Activated CD4-positive, alpha-beta memory T cell treated with anti-CD3 and anti-CD28 coated beads, Interleukin-2, amount 10 ng/mL, durations not matched to agents 7 days and 5 days (primary cell): Measurements from ENCODE around the gene AHDC1. TPM values are rescaled to one million over a fixed set of nuclear protein-coding genes. Genes with fewer than 3 reads are reported as not detected.
"Not testable (repeated sequence)": the region's sequence is repeated elsewhere in the genome, so short reads cannot be mapped to it uniquely, and the experiment has no call there.

Experiments used
- CTCF ChIA-PET: fragments of 350-600 bp; sonication (Branson Sonifier 250); formaldehyde crosslinking; loops from one replicate; lab custom pipeline; 2021; ENCODE audit warnings: antibody characterized with exemption, inconsistent platforms; lab: Charles Lee
- POLR2A ChIA-PET: fragments of 350-600 bp; sonication (Branson Sonifier 250); formaldehyde crosslinking; loops from one replicate; lab custom pipeline; 2021; ENCODE audit warnings: antibody characterized with exemption; lab: Charles Lee
- DNase-seq: peaks from one replicate; pipeline ENCODE4 v3.0.0-alpha.2; 2020
- H3K27ac Mint-ChIP-seq: one replicate; pipeline ENCODE4 v1.8.0; 2021; ENCODE audit warnings: mild to moderate bottlenecking, mixed read lengths
- H3K27me3 Mint-ChIP-seq: one replicate; pipeline ENCODE4 v1.8.0; 2021; ENCODE audit warnings: mixed read lengths
- H3K36me3 Mint-ChIP-seq: one replicate; pipeline ENCODE4 v1.8.0; 2021; ENCODE audit warnings: low read depth, mixed read lengths
- H3K4me1 Mint-ChIP-seq: one replicate; pipeline ENCODE4 v1.8.0; 2021; ENCODE audit warnings: mixed read lengths
- H3K4me3 Mint-ChIP-seq: one replicate; pipeline ENCODE4 v1.8.0; 2021; ENCODE audit warnings: mild to moderate bottlenecking, mixed read lengths
- H3K9me3 Mint-ChIP-seq: one replicate; pipeline ENCODE4 v1.8.0; 2021; ENCODE audit warnings: mixed read lengths
- total RNA-seq, 2 experiments: library from RNA; stranded (reverse); gene quantifications; one replicate each; pipeline ENCODE4 v1.2.3, GENCODE V29; 2021

Gene AHDC1
- total RNA-seq, 2 experiments from 2014 or later: 16.9 to 18.9 TPM

DNA sequence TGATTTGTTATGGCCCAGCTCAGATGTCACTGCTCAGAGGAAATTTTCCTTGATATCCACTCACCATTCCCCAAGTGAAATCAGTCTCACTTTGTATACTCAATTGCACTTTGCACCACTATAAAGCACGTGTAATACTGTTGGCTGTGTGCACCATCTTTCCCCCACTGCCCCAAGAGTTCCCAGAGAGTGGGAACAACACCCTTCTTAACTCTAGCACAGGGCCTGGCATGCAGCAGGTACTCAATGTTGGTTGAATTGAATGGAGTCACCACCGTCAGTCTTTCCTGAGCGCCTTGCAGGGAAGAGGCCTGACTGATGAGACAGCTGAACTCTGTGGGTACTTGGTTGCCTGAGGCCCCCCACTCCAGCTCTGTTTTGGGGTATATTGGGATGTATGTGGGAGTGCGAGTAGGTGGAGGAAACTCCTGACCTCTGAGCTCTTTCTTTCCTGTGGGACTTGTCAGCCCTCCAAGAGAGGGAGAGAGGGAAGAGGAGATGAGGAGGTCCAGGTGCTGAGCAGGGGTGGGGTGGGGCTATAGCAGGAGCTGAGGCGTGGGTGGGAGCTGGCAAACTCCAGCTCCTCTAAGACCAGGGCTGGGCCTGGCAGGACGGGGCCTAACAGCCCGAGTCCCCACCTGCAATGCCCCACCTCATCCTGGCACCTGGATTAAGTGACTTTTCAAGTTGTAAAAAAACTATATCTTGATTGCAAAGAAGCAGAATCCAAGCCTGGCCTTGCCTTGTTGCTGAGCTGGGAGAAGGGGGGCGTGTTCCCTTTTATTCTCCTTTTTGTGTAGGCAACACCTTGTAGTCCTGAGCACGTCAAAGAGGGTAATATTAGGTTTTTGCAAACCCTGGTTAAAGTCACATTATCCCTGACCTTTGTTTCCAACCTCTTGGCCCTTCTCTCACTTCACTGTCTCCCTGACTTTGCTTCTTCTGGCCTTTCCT lies 94.5 kb downstream of the AHDC1 start:
- ChIA-PET CTCF (interaction anchor here (0.6 kb wide), 1 partner anchor 113 kb away, joined by 4 read pairs; no protein-coding TSS in a partner anchor), POLR2A (interaction anchor here (1.3 to 1.5 kb wide), 2 partner anchors 19 to 47 kb away, joined by 3 to 8 read pairs; partner anchors contain the start of gene WASF2)
- H3K27me3 Mint-ChIP-seq: no peaks in the 10 kb centered on the region
- H3K4me1 Mint-ChIP-seq: no peaks in the 10 kb centered on the region
- no peaks in the 10 kb centered on the region for H3K9me3 Mint-ChIP-seq
- DNase-seq: no peak
- no peak overlapping the region for H3K4me3 Mint-ChIP-seq
- H3K36me3 Mint-ChIP-seq: no peaks in the 10 kb centered on the region
- H3K27ac Mint-ChIP-seq: no peak overlapping the region

DNA sequence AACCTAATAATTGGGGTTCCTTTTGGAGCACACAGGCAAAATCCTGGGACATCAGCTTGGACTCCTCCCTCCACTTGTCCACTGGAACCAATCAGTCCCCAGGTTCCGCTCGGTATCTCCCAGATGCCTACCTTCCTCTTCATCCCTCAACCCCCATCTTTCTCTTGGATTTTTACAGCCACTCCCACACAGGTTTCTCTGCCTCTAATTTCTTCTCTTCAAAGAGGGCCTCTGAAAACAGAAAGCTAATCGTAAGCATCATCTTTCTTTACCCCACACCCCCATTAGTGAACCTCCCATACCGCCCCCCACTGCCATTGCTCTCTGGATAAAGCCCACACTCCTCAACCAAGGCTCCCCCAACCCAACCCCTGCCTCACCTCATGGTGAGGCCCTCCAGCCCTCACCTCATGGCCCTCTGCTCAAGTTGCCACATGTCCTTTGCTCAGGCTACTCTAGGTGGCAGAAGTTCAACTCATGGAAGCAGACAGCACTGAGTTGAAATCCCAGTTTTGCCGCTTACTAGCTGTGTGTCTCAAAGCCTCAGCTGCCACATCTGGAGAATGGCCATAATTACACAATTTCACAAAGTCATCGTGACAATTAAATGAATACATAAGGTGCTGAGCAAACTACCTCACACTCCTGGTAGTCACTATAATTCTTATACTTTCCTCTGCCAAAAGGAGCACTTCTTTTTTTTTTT lies 95.8 kb downstream of the AHDC1 start:
- Mint-ChIP-seq H3K9me3 (no peaks in the 10 kb centered on the region), H3K4me3 (no peak overlapping the region), H3K4me1 (no peaks in the 10 kb centered on the region), H3K27me3 (no peaks in the 10 kb centered on the region), H3K36me3 (no peaks in the 10 kb centered on the region), H3K27ac (no peak overlapping the region)
- ChIA-PET POLR2A (interaction anchor here (1.3 to 1.5 kb wide), 2 partner anchors 18 to 49 kb away, joined by 3 to 8 read pairs; partner anchors contain the start of gene WASF2), CTCF (interaction anchor here (0.9 to 1.2 kb wide), 2 partner anchors 15 to 18 kb away, joined by 3 read pairs; partner anchors contain the start of gene WASF2)
- no peak for DNase-seq

DNA sequence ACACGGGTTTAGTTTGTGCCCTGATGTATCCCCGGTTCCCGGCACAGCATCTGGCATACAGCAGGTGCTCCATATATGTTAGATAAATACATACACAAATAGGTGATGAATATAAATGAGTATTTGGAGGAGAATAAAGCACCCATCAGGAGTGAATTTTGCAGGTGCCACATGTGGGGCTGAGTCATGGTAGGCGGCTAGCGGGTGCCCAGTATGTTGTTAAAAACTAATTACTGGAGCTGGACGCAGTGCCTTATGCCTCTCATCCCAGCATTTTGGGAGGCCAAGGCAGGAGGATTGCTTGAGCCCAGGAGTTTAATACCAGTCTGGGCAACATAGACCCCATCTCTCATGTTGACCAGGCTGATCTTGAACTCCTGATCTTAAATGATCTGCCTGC lies 97.2 kb downstream of the AHDC1 start:
- Mint-ChIP-seq H3K36me3 (no peaks in the 10 kb centered on the region), H3K9me3 (no peaks in the 10 kb centered on the region), H3K27me3 (no peaks in the 10 kb centered on the region), H3K27ac (no peak overlapping the region), H3K4me1 (no peaks in the 10 kb centered on the region), H3K4me3 (no peak overlapping the region)
- ChIA-PET CTCF (interaction anchor here (1.2 to 1.3 kb wide), 2 partner anchors 50 to 52 kb away, joined by 3 to 4 read pairs; no protein-coding TSS in a partner anchor), POLR2A (interaction anchor here (1.3 kb wide), 1 partner anchor 15 kb away, joined by 3 read pairs; no protein-coding TSS in a partner anchor)
- DNase-seq: no peak

DNA sequence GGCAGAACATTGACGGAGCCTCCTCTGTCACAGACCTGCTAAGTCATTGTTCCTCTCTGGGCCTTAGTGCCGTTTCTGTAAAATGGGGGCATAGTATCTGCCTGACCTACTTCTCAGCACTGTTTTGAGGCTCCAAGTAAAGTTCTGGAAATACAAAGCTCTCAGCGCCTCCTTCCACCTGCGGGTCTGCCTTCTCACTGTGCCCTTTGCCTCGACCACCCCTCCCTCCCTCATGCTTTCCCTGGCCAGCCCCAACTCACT lies 98.6 kb downstream of the AHDC1 start:
- no peak for DNase-seq

DNA sequence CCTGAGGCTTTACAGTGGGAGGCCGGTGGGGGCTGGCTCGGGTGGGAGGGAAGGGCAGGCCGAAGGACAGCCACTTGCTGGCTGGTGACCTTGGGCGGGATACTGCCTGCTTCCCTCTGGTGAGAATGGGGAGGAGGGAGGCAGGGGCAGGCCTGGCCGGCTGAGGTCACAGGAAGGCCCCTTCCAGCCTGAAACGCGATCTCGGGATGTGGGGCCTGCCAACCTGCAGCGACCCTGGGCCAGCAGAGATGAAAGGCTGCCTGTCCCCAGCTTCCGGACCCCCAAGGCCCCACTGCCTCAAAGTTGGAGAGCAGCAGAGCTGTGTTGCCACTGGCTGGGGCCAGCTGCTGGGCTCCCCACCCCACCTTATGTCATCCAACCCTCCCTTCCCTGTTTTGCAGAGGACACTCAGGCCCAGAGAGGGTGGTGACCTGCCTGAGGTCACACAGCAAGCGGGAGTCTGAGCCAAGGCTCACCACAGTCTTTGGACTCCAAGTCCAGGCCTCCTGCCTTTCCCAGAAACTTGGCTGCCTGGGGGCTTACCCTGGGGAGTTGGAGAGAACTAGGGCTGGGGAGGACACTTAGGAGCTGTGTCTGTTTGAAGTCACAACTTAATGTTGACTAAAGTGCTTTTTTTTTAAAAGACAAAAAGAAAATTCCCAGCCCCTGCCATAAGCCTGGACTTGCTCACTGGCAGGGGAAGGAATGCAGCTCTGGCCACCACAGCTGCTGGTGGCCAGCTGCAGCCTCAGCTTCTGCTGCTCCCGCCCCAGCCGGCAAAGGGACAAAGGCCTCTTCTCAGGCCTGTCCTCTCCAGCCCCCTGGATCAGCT lies 99.1 kb downstream of the AHDC1 start:
- CTCF ChIA-PET: interaction anchor here (1.2 kb wide), 1 partner anchor 11 kb away, joined by 4 read pairs; no protein-coding TSS in a partner anchor

More for the DNA sequence above, 98.6 kb downstream of the AHDC1 start:
- ChIA-PET POLR2A (interaction anchor here (1.4 kb wide), 1 partner anchor 15 kb away, joined by 4 read pairs; the partner anchor contains the start of gene WASF2), CTCF (interaction anchor here (1.2 to 1.3 kb wide), 2 partner anchors 10 to 51 kb away, joined by 3 to 4 read pairs; no protein-coding TSS in a partner anchor)
- H3K27me3 Mint-ChIP-seq: no peaks in the 10 kb centered on the region
- H3K4me1 Mint-ChIP-seq: no peaks in the 10 kb centered on the region
- H3K9me3 Mint-ChIP-seq: no peaks in the 10 kb centered on the region
- H3K4me3 Mint-ChIP-seq: no peak overlapping the region
- H3K27ac Mint-ChIP-seq: no peak overlapping the region
- no peaks in the 10 kb centered on the region for H3K36me3 Mint-ChIP-seq

DNA sequence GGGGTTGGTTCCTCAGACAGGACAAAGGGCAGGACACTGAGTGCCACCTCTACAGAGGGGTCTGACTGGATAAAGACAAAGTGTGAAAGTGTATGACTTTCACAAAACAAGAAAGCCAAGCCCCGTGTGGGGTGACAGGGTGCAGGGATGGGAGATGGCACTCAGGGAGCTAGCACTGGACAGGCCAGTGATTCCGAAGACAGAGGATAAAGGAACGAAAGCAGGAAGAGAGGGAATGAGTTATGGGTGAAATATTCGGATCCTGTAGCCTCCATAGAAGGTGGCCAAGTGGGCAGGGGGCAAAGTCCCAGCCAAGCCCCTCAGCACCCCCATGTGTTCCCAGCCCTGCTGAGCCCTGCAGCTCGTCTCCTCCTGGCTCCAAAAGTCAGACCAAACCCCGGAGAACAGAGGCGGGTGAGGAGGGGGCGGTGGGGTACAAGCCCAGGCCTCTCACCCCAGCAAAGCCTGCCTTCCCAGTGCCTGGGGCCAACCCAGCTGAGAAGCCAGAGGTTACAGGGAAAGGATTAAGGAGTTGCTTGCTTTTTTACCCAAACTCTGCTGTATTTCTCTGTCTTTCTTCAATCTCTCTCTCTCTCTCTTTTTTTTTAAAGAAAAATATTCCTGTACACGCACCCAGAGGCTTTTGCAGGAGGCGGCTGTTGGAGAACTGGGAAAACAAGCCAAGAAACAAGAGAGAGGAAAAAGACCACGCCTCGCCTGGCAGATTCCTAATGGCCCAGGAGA lies 99.9 kb downstream of the AHDC1 start:
- no peak overlapping the region for H3K4me3 Mint-ChIP-seq
- DNase-seq: no peak
- CTCF ChIA-PET: no interaction called here
- H3K9me3 Mint-ChIP-seq: no peaks in the 10 kb centered on the region
- H3K4me1 Mint-ChIP-seq: no peaks in the 10 kb centered on the region
- no peak overlapping the region for H3K27ac Mint-ChIP-seq
- H3K27me3 Mint-ChIP-seq: no peaks in the 10 kb centered on the region
- H3K36me3 Mint-ChIP-seq: no peaks in the 10 kb centered on the region
- POLR2A ChIA-PET: no interaction called here

More for the DNA sequence above, 99.1 kb downstream of the AHDC1 start:
- Mint-ChIP-seq H3K9me3 (no peaks in the 10 kb centered on the region), H3K27me3 (no peaks in the 10 kb centered on the region), H3K4me3 (no peak overlapping the region), H3K36me3 (no peaks in the 10 kb centered on the region), H3K4me1 (no peaks in the 10 kb centered on the region), H3K27ac (no peak overlapping the region)
- POLR2A ChIA-PET: interaction anchor here (1.4 kb wide), 1 partner anchor 15 kb away, joined by 4 read pairs; the partner anchor contains the start of gene WASF2
- DNase-seq: no peak

DNA sequence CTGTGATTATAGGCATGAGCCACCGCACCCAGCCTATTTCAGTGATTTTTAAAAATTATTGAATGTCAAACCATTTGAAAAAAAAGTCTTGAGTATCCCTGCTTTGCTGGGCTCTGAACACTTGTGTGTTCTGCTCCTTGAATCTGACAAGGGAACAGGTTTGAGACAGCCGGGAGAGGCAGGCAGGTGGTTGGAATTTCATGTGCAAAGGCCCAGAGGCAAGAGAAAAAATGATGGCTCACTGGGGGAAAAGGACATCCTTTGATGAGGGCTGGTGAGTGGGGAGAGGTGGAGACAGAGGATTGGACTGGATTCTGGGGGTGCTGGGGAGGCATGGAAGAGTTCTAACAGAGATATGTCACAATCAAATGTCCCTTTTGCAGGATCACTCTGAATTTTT lies 100.9 kb downstream of the AHDC1 start:
- Mint-ChIP-seq H3K4me1 (no peaks in the 10 kb centered on the region), H3K27ac (no peak overlapping the region), H3K36me3 (no peaks in the 10 kb centered on the region), H3K9me3 (no peaks in the 10 kb centered on the region), H3K4me3 (no peak overlapping the region), H3K27me3 (no peaks in the 10 kb centered on the region)
- CTCF ChIA-PET: no interaction called here
- DNase-seq: no peak
- POLR2A ChIA-PET: no interaction called here

DNA sequence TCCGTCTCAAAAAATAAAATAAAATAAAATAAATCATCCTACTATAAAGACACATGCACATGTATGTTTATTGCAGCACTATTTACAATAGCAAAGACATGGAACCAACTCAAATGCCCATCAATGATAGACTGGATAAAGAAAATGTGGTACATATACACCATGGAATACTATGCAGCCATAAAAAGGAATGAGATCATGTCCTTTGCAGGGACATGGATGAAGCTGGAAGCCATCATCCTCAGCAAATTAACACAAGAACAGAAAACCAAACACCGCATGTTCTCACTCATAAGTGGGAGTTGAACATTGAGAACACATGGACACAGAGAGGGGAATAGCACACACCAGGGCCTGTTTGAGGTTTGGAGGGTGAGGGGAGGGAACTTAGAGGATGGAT lies 102.8 kb downstream of the AHDC1 start:
- CTCF ChIA-PET, H3K27ac Mint-ChIP-seq, POLR2A ChIA-PET, H3K4me3 Mint-ChIP-seq, H3K9me3 Mint-ChIP-seq, DNase-seq, H3K36me3 Mint-ChIP-seq, H3K4me1 Mint-ChIP-seq, H3K27me3 Mint-ChIP-seq: not testable (repeated sequence)

DNA sequence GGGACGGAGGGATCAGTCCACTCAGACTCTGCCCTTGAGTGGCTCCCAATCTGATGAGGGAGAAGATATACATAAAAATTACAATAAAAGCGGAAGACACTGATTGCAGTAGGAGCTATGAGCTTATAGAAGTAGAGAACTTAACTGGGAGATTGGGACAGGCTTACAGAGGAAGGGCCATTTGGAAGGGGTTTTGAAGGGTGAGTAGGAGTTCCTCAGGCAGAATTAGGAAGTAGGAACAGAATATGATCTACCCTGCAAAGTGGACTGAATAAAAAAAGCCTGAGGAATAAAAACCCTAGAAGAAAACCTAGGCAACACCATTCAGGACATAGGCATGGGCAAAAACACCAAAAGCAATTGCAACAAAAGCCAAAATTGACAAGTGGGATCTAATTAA lies 104.8 kb downstream of the AHDC1 start:
- H3K27ac Mint-ChIP-seq: no peak overlapping the region
- no peak overlapping the region for H3K4me3 Mint-ChIP-seq
- no peaks in the 10 kb centered on the region for H3K9me3 Mint-ChIP-seq
- H3K4me1 Mint-ChIP-seq: no peaks in the 10 kb centered on the region
- H3K27me3 Mint-ChIP-seq: no peaks in the 10 kb centered on the region
- POLR2A ChIA-PET: interaction anchor here (1.9 kb wide), 1 partner anchor 9 kb away, joined by 6 read pairs; the partner anchor contains the start of gene WASF2
- no peaks in the 10 kb centered on the region for H3K36me3 Mint-ChIP-seq
- no peak for DNase-seq
- CTCF ChIA-PET: no interaction called here

DNA sequence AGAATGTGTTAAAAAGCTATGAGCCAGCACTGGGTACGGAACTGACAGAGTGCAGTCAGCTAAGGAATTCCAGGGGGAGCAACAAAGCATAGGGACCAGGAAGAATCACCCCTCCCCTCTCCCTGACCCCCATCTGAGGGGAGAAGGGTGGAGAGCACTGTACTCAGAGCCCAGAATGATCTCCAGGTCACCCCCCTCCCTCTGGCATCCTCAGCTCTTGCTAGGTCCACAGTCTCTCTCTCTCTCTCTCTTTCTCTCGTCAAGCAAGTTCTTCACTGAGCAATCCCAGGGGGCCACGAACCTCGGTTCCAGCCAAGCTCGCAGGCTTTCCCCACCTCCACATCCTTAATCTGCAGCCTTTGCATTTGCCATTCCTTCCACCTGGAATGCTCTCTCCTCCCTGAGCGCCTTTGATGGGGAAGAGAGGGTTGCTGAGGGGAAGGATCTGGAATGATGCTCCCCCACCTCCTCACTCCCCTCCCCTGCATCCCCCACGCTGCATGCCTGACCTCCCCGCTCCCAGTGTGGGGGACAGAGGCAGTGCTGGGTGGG lies 107.3 kb downstream of the AHDC1 start:
- no peaks in the 10 kb centered on the region for H3K9me3 Mint-ChIP-seq
- no peak overlapping the region for H3K4me3 Mint-ChIP-seq
- ChIA-PET POLR2A (no interaction called here), CTCF (interaction anchor here (0.8 to 1.5 kb wide), 3 partner anchors 25 to 200 kb away, joined by 3 to 4 read pairs (median 3); no protein-coding TSS in a partner anchor)
- no peaks in the 10 kb centered on the region for H3K36me3 Mint-ChIP-seq
- H3K4me1 Mint-ChIP-seq: peaks cover 17% of the 10 kb centered on the region
- no peak for DNase-seq
- no peaks in the 10 kb centered on the region for H3K27me3 Mint-ChIP-seq
- H3K27ac Mint-ChIP-seq: no peak overlapping the region

DNA sequence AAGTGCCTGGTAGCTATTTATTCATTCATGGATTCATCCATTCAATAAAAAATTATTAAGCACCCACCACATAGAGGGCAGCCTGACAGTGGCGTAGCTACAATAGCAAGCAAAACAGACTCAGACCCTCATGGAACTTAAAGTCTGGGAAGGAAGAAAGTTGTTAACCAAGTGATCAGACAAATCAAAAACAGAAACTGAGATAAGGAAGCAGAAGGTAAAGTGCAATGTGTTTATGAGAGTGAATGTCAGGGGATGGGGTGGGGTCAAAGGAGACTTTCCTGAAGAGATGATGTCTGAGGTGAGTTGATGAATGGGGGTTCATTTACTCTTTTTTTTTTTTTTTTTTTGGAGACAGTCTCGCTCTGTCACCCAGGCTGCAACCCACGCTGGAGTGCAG lies 111.1 kb downstream of the AHDC1 start:
- peaks cover 39% of the 10 kb centered on the region for H3K4me1 Mint-ChIP-seq
- H3K9me3 Mint-ChIP-seq: no peaks in the 10 kb centered on the region
- POLR2A ChIA-PET: interaction anchor here (0.7 to 5.9 kb wide), 2 partner anchors 29 to 165 kb away, joined by 3 to 43 read pairs; no protein-coding TSS in a partner anchor
- H3K4me3 Mint-ChIP-seq: no peak overlapping the region
- no peak for DNase-seq
- peaks cover 9% of the 10 kb centered on the region for H3K36me3 Mint-ChIP-seq
- CTCF ChIA-PET: interaction anchor here (1.0 to 2.7 kb wide), 3 partner anchors 30 to 76 kb away, joined by 3 to 7 read pairs (median 4); no protein-coding TSS in a partner anchor
- H3K27ac Mint-ChIP-seq: no peak overlapping the region
- H3K27me3 Mint-ChIP-seq: no peaks in the 10 kb centered on the region
